ENCODE data around the gene ZNF438. TPM values are rescaled to one million over a fixed set of nuclear protein-coding genes. Genes with fewer than 3 reads are reported as not detected.

ZNF438 gene
- total and polyA plus RNA-seq, 4 donors, result 7.8 to 19.2 (median 10.2) TPM

DNA sequence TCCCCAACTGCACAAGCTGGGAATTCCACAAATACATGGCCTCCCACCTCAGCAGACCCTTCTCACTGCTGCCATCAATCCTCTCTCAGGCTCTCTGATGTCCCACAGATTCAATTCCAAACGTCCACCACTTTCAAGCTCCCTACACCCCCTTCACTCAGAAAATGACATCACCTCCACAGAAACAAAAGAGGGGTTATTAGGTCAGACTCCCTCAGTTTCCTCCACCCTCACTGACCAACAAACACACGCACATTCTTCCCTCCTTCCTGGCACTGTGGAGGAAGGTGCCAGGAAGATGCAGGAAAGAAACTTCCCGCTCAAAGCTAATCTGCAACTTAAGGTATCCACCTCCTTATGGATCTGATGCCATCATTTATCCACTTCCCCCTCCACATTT is 18.3 kb downstream of the ZNF438 start:
- Histone ChIP-seq H3K27me3 (ENCODE audit: control insufficient read depth in 3 of 3, insufficient read depth in 3 of 3, low read length in 2 of 3) (no peaks in the 10 kb centered on the region), H3K9me3 (ENCODE audit: control insufficient read depth in 4 of 4, insufficient read depth in 3 of 4, low read length in 3 of 4) (no peaks in the 10 kb centered on the region), H3K27ac (ENCODE audit: low read depth in 1 of 2, low read length in 1 of 2) (peak overlapping the region in 1 of 2 donors; percentile 1), H3K4me3 (no peak overlapping the region), H3K36me3 (ENCODE audit: control insufficient read depth in 4 of 4, insufficient read depth in 4 of 4, low read length in 4 of 4) (no peaks in the 10 kb centered on the region), H3K4me1 (ENCODE audit: control insufficient read depth in 5 of 5, insufficient read depth in 5 of 5, low read length in 5 of 5) (peaks cover 3 to 23% (median 9%) of the 10 kb centered on the region in 5 donors), H3K9ac (ENCODE audit: insufficient read depth in 1 of 2, low read length in 2 of 2) (no peak overlapping the region)
- 64 to 86% methylated on average over 3 of the region's 3 CpGs for WGBS, 2 donors
- ATAC-seq (ENCODE audit: insufficient read depth, low FRiP score), result no peak
- DNase-seq, result no peak
- TF ChIP-seq, protein P1, sequence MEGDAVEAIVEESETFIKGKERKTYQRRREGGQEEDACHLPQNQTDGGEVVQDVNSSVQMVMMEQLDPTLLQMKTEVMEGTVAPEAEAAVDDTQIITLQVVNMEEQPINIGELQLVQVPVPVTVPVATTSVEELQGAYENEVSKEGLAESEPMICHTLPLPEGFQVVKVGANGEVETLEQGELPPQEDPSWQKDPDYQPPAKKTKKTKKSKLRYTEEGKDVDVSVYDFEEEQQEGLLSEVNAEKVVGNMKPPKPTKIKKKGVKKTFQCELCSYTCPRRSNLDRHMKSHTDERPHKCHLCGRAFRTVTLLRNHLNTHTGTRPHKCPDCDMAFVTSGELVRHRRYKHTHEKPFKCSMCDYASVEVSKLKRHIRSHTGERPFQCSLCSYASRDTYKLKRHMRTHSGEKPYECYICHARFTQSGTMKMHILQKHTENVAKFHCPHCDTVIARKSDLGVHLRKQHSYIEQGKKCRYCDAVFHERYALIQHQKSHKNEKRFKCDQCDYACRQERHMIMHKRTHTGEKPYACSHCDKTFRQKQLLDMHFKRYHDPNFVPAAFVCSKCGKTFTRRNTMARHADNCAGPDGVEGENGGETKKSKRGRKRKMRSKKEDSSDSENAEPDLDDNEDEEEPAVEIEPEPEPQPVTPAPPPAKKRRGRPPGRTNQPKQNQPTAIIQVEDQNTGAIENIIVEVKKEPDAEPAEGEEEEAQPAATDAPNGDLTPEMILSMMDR (IDR thresholded peaks at IDR 0.05; ENCODE audit: control extremely low read depth, extremely low read depth), result no peak

DNA sequence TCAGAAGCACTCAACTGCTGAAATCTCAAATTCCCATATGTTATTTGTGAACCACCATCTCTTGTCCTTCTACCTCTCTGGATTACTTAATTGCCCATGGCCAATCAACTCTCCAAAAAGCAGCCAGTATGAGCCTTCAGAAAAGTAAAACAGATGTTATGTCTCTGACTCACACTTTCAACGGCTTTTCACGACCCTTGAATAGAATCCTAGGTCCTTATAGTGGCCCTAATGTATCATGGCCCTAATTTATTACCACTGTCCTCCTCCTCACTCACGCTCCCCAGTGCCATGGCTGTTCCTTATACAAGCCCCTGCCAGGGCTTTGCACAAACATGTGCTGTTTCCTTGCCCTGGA is 20.0 kb downstream of the ZNF438 start:
- DNase-seq (peak in 2 of 3 donors; percentile 55 to 65), ATAC-seq (ENCODE audit: insufficient read depth, low FRiP score) (no peak)
- WGBS, 2 donors, result 56 to 79% methylated on average over 3 of the region's 3 CpGs
- H3K9ac ChIP-seq (ENCODE audit: insufficient read depth in 1 of 2, low read length in 2 of 2), result no peak overlapping the region
- TF ChIP-seq, protein P1 (IDR thresholded peaks at IDR 0.05; ENCODE audit: control extremely low read depth, extremely low read depth), result no peak
- no peak overlapping the region for H3K4me3 ChIP-seq
- H3K27me3 ChIP-seq (ENCODE audit: control insufficient read depth in 3 of 3, insufficient read depth in 3 of 3, low read length in 2 of 3), result no peaks in the 10 kb centered on the region
- no peaks in the 10 kb centered on the region for H3K9me3 ChIP-seq (ENCODE audit: control insufficient read depth in 4 of 4, insufficient read depth in 3 of 4, low read length in 3 of 4)
- no peaks in the 10 kb centered on the region for H3K36me3 ChIP-seq (ENCODE audit: control insufficient read depth in 4 of 4, insufficient read depth in 4 of 4, low read length in 4 of 4)
- H3K4me1 ChIP-seq (ENCODE audit: control insufficient read depth in 5 of 5, insufficient read depth in 5 of 5, low read length in 5 of 5), result peaks cover 0 to 18% (median 3%) of the 10 kb centered on the region in 5 donors
- H3K27ac ChIP-seq (ENCODE audit: low read depth in 1 of 2, low read length in 1 of 2), result peak overlapping the region in 1 of 2 donors; percentile 63

DNA sequence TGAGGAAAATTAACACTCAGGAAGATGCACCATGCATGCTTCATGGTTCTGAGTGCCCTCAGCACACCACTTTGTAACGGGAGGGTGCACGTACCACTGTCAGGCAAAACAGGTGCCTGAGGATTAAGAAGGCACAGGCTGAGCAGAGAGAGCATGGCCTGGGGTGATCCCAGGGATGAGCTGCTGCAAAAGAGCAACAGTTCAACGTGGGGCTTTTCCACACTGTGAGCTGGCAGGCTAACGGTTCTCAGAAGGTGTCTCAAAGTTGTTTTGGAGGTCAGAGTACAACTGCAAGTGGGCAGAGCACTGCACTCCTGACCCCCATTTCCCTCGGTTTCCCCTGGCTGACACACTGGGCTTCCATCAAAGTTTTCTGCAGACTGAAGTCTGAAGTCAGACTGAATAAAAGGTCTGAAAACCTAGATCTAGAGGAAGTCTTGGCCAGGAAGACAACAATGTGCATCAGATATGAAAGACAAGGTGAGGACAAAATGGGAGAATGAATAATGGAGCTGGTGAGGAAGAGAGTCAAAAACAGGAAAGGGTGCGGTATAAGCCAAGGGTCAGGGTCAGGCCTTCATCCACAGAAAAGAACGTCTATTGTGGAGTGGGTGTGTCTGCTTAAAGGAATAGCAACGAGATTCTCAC is 20.5 kb downstream of the ZNF438 start:
- no peak overlapping the region for H3K4me3 ChIP-seq
- no peaks in the 10 kb centered on the region for H3K27me3 ChIP-seq (ENCODE audit: control insufficient read depth in 3 of 3, insufficient read depth in 3 of 3, low read length in 2 of 3)
- ATAC-seq (ENCODE audit: insufficient read depth, low FRiP score) (no peak), DNase-seq (peak in 1 of 3 donors; percentile 49)
- TF ChIP-seq, protein P1 (IDR thresholded peaks at IDR 0.05; ENCODE audit: control extremely low read depth, extremely low read depth), result no peak
- H3K9me3 ChIP-seq (ENCODE audit: control insufficient read depth in 4 of 4, insufficient read depth in 3 of 4, low read length in 3 of 4), result no peaks in the 10 kb centered on the region
- H3K9ac ChIP-seq (ENCODE audit: insufficient read depth in 1 of 2, low read length in 2 of 2), result no peak overlapping the region
- no peaks in the 10 kb centered on the region for H3K36me3 ChIP-seq (ENCODE audit: control insufficient read depth in 4 of 4, insufficient read depth in 4 of 4, low read length in 4 of 4)
- peak overlapping the region in 1 of 2 donors; percentile 7 for H3K27ac ChIP-seq (ENCODE audit: low read depth in 1 of 2, low read length in 1 of 2)
- H3K4me1 ChIP-seq (ENCODE audit: control insufficient read depth in 5 of 5, insufficient read depth in 5 of 5, low read length in 5 of 5), result peaks cover 0 to 20% (median 5%) of the 10 kb centered on the region in 5 donors
- WGBS, 2 donors, result 57 to 62% methylated on average over 8 of the region's 8 CpGs

DNA sequence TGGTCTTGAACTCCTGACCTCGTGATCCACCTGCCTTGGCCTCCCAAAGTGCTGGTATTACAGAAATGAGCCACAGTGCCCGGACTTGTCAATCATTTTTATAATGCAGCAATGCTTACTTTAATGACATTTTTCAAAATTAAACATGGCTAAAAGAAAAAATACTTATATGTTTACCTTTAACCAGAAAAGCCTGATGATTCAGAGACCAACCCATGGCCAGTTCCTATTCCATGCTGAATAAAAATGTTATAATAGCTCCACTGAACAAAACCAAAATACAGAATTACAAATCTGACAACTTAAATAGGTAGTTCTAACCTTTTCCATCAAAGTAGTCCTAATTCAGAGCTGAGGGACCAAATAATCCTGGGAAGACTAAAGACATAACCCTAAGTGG is 21.6 kb downstream of the ZNF438 start:
- ATAC-seq (ENCODE audit: insufficient read depth, low FRiP score) (no peak), DNase-seq (no peak)
- H3K36me3 ChIP-seq (ENCODE audit: control insufficient read depth in 4 of 4, insufficient read depth in 4 of 4, low read length in 4 of 4), result no peaks in the 10 kb centered on the region
- H3K9me3 ChIP-seq (ENCODE audit: control insufficient read depth in 4 of 4, insufficient read depth in 3 of 4, low read length in 3 of 4), result no peaks in the 10 kb centered on the region
- peaks cover 0 to 20% (median 5%) of the 10 kb centered on the region in 5 donors for H3K4me1 ChIP-seq (ENCODE audit: control insufficient read depth in 5 of 5, insufficient read depth in 5 of 5, low read length in 5 of 5)
- H3K27me3 ChIP-seq (ENCODE audit: control insufficient read depth in 3 of 3, insufficient read depth in 3 of 3, low read length in 2 of 3), result no peaks in the 10 kb centered on the region
- TF ChIP-seq, protein P1 (IDR thresholded peaks at IDR 0.05; ENCODE audit: control extremely low read depth, extremely low read depth), result no peak
- 92 to 100% methylated on average over 2 of the region's 2 CpGs for WGBS, 2 donors
- H3K4me3 ChIP-seq, result no peak overlapping the region
- H3K9ac ChIP-seq (ENCODE audit: insufficient read depth in 1 of 2, low read length in 2 of 2), result no peak overlapping the region
- no peak overlapping the region for H3K27ac ChIP-seq (ENCODE audit: low read depth in 1 of 2, low read length in 1 of 2)

Data from lung (tissue), 12 donors.